ENCODE results near the gene WDFY3. TPM values are rescaled to one million over a fixed set of nuclear protein-coding genes. Genes with fewer than 3 reads are reported as not detected.
A peak's percentile ranks its signal among the peaks of the same experiment; 100 is the strongest.
"Not testable (repeated sequence)": the region's sequence is repeated elsewhere in the genome, so short reads cannot be mapped to it uniquely, and the experiment has no call there.

Gene WDFY3
- total RNA-seq, 2 donors from 2014 or later: 0.18 to 1.9 TPM

DNA sequence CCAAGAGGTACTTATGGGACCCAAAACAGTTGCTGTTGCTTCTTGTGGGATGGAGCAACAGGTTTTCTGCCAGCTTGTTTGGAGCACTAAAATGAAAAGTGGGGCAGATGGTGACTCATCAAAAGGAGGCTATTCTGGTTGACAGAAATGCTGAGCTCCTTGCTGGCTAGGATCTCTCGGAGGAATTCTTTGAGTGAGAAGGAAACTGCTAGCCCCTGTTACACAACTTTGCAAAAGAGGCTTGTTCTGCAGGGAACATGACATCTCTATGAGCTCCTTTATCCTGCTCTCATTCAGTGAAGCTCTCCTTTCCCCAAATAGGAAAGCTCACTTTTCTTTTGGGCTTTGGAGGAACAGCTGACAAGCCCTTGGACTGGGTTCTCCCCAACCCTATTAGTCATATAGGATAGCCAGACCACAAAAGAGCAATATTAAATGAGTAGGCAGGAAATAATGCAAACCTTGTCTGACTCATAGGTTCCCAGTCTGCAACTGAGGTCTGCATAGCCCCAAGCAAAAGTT is 275.3 kb downstream of the WDFY3 start:
- Mint-ChIP-seq H3K27ac (no peak overlapping the region), H3K9me3 (no peaks in the 10 kb centered on the region), H3K36me3 (no peaks in the 10 kb centered on the region)
- ATAC-seq: peak; percentile 84 to 94
- no peak for DNase-seq (ENCODE audit: low spot score in 2 of 2)

DNA sequence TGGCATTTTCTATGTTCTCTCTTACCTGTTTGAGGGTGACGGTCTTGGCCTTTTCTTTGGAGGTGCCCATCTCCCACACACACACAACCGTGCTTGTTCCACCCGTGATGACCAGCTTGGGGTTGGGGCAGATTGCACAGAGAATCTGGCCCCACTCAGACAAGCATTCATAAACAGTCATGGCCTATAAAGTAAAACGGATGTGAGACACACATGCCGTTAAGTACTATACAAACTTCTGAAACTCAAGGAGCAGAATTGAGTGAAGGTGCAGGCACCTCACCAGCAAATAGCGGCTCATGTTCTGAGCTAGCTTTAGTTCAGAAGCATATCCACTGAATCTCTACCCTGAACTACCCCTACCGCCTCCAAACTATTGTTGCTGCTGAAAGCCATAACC is 276.0 kb downstream of the WDFY3 start:
- no peak for ATAC-seq
- Mint-ChIP-seq H3K36me3 (no peaks in the 10 kb centered on the region), H3K27ac (no peak overlapping the region), H3K9me3 (no peaks in the 10 kb centered on the region)
- DNase-seq (ENCODE audit: low spot score in 2 of 2): no peak

DNA sequence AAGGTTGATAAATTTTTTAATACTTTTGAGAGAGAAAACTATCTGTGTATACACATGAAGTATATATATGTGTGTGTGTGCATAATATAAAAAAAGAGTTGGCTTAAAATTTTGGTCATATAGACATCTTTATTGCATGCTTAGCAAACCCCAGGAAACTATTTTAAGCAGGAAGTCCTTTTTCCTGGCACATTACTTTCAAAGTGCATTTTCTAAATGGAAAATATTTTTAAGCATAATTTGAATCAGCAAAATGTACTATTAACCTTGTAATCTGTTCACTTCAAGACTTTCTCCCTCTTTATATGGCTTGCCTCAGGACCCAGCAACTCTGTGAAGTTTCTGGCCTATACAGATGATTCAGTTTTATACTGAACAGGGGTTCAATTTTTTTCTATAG is 277.3 kb downstream of the WDFY3 start:
- no peak for DNase-seq (ENCODE audit: low spot score in 2 of 2)
- Mint-ChIP-seq H3K9me3 (no peaks in the 10 kb centered on the region), H3K36me3 (no peaks in the 10 kb centered on the region), H3K27ac (no peak overlapping the region)
- ATAC-seq: no peak

DNA sequence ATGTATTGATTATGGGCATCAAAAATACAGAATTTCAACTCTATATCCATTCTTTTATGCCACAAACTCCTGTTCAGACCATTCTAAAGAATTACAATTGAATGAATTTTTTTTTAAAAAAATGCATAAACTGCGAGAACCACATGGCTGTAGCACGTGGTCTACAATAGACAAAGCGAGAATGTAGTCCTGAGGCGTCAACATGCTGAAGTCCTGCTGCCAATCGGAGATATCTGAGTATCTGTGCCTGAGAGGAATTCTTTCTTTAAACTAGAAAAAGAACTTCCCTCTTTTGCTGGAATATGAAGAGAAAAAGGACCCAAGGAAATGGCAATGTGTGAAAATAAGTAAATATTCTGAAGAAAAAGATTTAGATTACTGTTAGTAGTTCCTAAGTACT is 277.9 kb downstream of the WDFY3 start:
- ATAC-seq (no peak), DNase-seq (ENCODE audit: low spot score in 2 of 2) (no peak)
- Mint-ChIP-seq H3K9me3 (no peaks in the 10 kb centered on the region), H3K27ac (no peak overlapping the region), H3K36me3 (no peaks in the 10 kb centered on the region)

DNA sequence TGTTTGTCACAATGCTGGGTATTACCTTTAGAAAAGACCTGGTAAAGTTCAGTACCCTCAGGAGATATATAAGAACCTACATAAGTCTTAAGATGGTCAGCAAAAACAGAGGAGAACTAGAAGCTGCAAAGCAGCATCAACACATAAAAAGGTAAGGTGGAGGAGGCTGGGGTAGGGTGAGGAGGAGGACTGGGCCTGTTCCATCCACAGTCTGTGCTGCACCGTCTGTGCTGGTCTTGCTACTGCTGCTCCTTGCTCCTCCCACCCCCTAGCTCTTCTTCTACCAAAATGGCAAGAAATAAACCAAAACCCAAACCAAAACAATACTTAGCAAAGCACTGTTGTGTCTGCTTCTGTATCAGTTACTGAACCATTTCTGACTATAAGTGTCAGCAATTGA is 281.4 kb downstream of the WDFY3 start:
- Mint-ChIP-seq H3K27ac (no peak overlapping the region), H3K36me3 (no peaks in the 10 kb centered on the region), H3K9me3 (no peaks in the 10 kb centered on the region)
- DNase-seq (ENCODE audit: low spot score in 2 of 2): no peak
- ATAC-seq: no peak

DNA sequence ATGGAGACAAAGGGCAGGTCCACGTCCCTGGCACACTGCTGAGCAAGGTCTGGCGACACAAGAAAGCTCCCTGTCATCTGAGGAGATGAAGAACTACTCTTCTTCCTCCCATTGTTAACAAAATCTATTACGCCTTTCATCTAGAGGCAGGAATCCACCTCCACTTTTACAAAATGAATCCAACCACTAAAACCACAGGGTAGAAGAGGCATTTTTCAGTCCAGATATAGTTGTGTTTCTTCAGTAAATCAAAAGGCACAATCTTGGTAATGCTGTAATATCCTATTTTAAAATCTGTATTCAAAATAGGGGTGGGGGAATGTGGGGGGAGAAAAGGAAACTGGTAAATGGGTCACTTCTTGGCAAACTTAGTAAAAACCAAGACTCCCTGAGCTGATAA is 282.1 kb downstream of the WDFY3 start:
- Mint-ChIP-seq H3K36me3 (no peaks in the 10 kb centered on the region), H3K9me3 (no peaks in the 10 kb centered on the region), H3K27ac (no peak overlapping the region)
- DNase-seq (ENCODE audit: low spot score in 2 of 2) (no peak), ATAC-seq (peak in 1 of 2 donors; percentile 37)

DNA sequence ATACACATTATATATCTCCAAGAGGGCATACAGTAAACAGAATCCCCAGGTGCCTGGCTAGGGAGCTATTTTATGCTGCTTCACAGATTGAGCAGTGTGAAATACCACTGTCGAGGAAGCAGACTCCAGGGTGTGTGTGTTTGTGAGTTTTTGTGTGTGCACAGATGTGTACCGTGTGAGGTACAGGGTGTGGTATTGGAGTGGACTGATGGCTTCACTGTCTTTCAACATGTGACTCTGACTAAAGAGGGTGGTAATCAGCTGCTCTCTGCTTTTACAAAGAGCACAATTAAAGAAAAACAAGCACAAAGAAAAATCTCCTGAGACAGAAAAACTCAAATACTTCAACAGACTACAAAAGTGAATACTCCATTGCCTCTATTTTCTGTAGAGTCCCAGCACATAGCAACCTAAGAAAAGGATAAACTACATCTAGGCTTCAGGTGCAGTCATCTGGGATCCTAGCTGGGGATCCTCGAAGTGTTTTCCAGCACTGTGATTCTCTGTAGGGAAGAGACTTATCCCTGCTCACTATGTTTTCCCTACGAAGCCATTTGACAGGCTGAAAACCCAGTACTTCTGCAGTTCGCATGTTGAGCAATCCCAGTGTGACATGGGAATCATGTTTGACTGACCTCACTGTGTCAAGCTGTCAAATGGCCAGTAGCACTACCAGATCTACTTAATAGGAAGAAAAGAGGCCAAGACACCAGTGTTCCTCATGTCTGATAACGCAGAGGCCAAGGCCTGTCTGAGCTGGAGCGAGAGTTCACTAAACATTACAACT is 283.2 kb downstream of the WDFY3 start:
- no peak for ATAC-seq
- Mint-ChIP-seq H3K27ac (no peak overlapping the region), H3K9me3 (no peaks in the 10 kb centered on the region), H3K36me3 (no peaks in the 10 kb centered on the region)
- DNase-seq (ENCODE audit: low spot score in 2 of 2): no peak

DNA sequence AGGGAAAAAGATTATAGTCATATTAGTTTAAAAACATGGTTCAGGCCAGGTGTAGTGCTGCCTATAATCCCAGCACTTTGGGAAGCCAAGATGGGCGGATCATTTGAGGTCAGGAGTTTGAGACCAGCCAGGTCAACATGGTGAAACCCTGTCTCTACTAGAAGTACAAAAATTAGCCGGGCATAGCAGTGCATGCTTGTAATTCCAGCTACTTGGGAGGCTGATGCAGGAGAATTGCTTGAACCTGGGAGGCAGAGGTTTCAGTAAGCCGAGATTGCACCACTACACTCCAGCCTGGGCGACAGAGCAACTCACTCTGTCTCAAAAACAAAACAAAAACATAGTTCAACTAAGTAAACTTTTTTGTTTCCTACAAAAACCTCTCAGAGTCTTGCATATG is 283.8 kb downstream of the WDFY3 start:
- ATAC-seq; DNase-seq (ENCODE audit: low spot score in 2 of 2); H3K36me3 Mint-ChIP-seq; H3K27ac Mint-ChIP-seq; H3K9me3 Mint-ChIP-seq: not testable (repeated sequence)

DNA sequence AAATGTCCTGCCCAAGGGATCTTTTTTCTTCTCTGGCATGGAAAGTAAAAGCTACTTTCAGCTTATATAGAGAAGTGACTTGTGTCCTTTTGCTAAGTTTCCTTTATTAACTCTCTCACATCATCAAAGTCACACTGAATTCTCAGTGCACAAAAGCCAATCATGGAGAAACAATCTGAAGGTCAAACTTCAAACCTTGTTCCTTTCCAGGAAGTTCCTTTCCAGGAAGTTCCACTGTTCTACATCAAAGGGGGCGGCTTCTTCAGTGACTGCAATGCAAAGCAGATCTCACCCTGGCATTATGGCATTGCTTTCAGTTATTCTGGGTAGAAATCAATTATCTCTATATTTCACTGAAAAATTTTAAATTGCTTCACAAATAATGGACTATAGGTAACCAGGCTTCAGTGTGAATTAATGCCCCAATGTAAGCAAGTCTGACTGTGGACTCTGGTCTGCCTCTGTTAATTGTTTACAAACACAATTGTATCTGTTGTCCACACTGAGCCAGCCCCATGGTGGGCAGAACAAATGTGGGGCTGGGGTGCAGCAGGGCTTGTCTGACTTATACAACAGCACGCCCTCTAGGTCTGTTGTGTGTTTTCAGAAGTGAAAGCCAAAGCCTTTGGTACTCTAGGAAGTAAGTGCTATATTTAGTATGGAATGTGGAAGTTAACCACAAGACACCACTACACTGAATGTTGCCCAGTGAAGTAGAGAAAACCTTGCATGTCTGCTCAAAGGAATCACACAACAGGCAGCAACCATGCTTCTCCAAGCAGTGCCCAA is 284.8 kb downstream of the WDFY3 start:
- DNase-seq (ENCODE audit: low spot score in 2 of 2) (no peak), ATAC-seq (peak in 1 of 2 donors; percentile 32)
- no peaks in the 10 kb centered on the region for H3K36me3 Mint-ChIP-seq
- no peak overlapping the region for H3K27ac Mint-ChIP-seq
- H3K9me3 Mint-ChIP-seq: no peaks in the 10 kb centered on the region

DNA sequence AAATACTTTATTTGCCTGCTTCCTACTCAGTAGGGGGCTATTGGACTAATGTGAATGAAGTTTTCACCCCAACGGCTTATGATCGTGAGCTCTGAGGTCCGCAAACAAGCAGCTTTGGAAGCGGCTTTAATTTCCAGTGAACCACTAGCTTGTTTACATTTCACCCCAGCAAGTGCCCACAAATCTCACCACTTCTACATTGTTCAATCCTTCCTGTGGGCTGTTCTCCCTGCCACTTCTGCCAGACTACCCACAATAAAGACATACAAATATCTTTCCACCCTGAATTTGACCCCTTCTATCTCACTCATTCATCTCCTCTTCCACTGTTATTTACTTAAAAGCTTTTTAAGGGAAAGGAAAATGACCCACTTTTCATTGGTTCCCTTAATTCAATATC is 285.5 kb downstream of the WDFY3 start:
- DNase-seq (ENCODE audit: low spot score in 2 of 2) (no peak), ATAC-seq (no peak)
- Mint-ChIP-seq H3K27ac (no peak overlapping the region), H3K36me3 (no peaks in the 10 kb centered on the region), H3K9me3 (no peaks in the 10 kb centered on the region)

DNA sequence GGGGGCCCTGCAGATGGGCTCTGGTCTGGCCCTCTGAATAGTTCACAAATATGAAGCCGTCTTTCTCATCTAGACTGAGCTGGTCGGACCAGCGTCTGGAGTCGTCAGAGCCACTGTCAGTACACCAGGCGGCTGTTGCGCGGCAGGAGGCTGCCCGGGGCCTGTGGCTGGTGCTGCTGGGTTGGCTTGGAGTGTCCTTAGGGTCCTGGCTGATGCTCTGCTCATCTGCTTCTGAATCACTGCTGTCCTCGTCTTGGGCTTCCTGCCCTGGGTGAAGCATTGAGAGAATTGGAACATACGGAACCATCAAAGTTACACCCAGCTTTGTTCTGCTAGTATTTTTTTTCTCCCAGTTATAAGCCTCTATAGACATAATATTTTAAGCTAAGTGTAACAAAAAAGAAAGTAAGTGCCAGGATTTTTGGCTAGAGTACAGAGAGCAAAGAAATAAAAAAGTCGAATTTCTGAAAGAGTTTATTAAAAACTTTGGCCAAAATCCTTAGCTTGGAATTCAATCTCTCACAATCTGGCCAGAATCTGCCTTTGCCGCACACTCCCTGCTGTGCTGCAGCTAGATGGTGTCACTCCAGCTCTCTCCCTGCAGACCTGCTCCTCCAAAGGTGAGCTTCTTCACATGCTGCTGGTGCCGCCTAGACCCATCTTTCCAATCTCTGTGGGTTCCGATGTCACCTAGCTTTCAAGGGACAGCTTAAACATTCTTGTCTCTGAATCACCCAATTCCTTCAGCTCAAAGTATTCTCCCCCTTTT is 287.3 kb downstream of the WDFY3 start:
- H3K9me3 Mint-ChIP-seq: no peaks in the 10 kb centered on the region
- no peak overlapping the region for H3K27ac Mint-ChIP-seq
- DNase-seq (ENCODE audit: low spot score in 2 of 2) (no peak), ATAC-seq (no peak)
- no peaks in the 10 kb centered on the region for H3K36me3 Mint-ChIP-seq

DNA sequence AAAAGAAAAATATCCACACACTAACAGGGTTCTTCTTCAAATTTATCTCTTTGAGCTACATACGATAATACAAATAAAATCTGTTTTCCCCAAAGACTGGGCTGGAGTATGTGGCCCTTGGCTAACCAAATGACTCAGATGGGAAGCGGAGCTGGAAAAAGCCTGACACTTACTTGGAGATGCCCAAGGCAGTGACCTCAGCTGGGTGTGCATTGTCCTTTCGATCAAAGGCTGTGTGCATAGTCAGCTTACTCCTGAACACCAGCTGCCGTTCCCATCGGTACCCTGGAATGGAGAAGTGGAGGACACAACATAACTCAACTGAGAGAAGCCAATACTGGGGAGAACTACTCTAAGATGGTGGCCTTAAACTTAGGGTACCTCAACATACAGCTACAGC is 288.5 kb downstream of the WDFY3 start:
- no peaks in the 10 kb centered on the region for H3K36me3 Mint-ChIP-seq
- H3K9me3 Mint-ChIP-seq: no peaks in the 10 kb centered on the region
- no peak for DNase-seq (ENCODE audit: low spot score in 2 of 2)
- H3K27ac Mint-ChIP-seq: no peak overlapping the region
- no peak for ATAC-seq

DNA sequence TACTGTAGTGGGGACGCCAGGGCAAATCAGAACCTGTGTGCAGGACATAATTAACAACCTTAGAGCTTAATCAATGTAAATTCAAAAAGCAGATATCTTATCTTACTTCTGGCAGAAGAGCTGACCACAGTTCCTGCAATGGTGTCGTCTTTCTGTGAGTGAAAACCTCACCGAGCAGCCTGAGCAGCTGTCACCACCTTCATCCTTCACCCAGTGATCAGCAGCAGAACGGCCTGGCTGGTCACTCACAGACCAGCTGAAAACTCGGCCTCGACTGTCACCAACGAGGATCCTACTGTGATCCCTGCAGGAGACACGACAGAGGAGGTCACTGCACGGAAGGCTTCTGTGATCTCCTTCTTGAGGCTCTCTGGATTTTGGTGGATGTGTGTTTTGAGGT is 289.4 kb downstream of the WDFY3 start:
- H3K9me3 Mint-ChIP-seq: no peaks in the 10 kb centered on the region
- no peaks in the 10 kb centered on the region for H3K36me3 Mint-ChIP-seq
- DNase-seq (ENCODE audit: low spot score in 2 of 2) (no peak), ATAC-seq (no peak)
- H3K27ac Mint-ChIP-seq: no peak overlapping the region

DNA sequence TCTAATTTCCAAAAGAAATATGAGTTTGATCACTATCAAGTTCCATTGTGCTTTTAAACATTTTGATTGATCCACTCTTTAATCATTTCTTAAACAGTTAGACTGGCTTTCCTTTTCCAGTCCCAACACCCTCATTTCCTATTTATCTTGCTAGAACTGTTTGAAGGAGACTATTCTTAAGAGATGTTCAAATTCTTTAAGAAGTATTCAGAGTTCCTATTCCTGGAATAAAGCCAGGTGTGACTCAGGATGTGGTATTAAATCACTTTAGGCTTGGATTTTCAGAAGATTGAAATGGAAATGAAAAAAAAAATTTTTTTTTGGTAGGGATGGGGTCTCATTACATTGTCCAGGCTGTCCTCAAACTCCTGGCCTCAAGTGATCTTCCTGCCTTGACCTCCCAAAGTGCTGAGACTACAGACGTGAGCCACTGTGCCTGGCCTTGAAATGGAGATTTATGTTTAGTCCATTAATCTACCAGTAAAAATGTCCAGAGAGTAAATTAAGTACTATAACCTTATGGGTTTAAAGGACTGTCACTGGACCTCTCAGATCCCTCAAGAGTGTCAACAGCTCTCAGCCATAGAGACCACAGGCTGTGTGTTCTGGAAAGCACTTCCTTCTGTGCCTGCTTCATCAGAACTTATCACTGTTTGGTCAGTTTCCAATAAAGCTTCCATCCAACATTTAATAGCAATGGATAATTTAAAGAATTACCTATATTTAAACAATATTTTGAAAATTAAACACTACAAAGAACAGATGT is 292.8 kb downstream of the WDFY3 start:
- Mint-ChIP-seq H3K36me3 (no peaks in the 10 kb centered on the region), H3K27ac (no peak overlapping the region), H3K9me3 (no peaks in the 10 kb centered on the region)
- DNase-seq (ENCODE audit: low spot score in 2 of 2) (no peak), ATAC-seq (no peak)

DNA sequence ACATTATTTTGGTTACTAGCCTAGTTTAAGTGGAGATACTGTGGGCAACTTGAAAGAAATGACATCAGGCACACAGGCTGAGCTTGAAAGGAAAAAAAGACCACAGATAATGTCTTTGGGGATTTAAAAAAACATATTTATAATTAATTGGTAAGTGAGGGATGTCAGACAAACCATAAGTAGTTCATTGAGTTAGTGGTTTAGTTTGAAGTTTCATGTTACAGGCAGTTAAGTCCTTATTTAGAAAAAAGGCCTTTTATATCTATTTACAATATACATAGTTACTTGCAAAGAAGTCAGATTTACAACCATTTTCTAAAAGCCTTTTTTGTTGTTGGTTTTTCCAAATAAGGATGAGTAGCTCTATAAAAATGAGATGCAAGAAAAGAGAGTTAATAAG is 294.3 kb downstream of the WDFY3 start:
- ATAC-seq (no peak), DNase-seq (ENCODE audit: low spot score in 2 of 2) (no peak)
- Mint-ChIP-seq H3K9me3 (no peaks in the 10 kb centered on the region), H3K27ac (no peak overlapping the region), H3K36me3 (no peaks in the 10 kb centered on the region)

DNA sequence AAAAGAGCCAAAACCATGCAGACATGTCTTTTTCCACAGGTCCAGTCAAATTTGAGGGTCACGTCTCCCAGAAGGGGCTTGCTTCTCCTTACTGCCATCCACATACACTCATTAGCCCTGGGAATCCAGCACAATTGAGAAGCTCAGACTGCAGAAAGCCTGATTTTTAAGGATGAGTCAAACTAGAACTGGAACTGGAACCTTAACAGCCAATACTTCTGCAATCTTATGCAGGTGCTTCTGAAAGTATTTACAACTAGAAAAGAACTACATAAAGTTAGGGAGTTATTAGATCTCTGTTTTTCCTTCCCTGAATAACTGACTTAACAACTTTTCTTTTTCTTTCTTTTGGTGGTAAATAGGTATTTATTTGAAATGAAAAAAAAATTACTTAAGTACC is 297.3 kb downstream of the WDFY3 start:
- no peaks in the 10 kb centered on the region for H3K36me3 Mint-ChIP-seq
- ATAC-seq (no peak), DNase-seq (ENCODE audit: low spot score in 2 of 2) (no peak)
- H3K27ac Mint-ChIP-seq: no peak overlapping the region
- H3K9me3 Mint-ChIP-seq: no peaks in the 10 kb centered on the region

All from activated naive CD4-positive, alpha-beta T cell treated with anti-CD3 and anti-CD28 coated beads, Interleukin-2, amount 50 U/mL, for 72 hours (primary cell).